Placental pericyte (primary cell): ENCODE results near the gene STAT4. TPM values are rescaled to one million over a fixed set of nuclear protein-coding genes. Genes with fewer than 3 reads are reported as not detected.

ENCODE experiments used
- small RNA-seq: library from RNA; depleted of rRNA; stranded (forward); fragments of <200 nt; gene quantifications from one replicate; pipeline ENCODE3, GENCODE V24; 2012; ENCODE audit warnings: low replicate concordance
- total RNA-seq: library from RNA; depleted of rRNA; stranded (reverse); fragments of >200 nt; gene quantifications from 2 replicates; pipeline ENCODE4 v1.2.3, GENCODE V29; 2012

Gene STAT4
- 1.1 and 2.1 TPM in 2 replicates for total RNA-seq

GRCh38 chr2:191150600-191151330 lies at the start of gene STAT4:
Gene STAT4 (minus strand): TSS chr2:191150994. CDS start chr2:191148203, 2,791 bp downstream.

GRCh38 chr2:191013932-191014652 lies 136.7 kb downstream of the STAT4 start, which contains the start of gene STAT1:
Gene STAT1 (minus strand): TSS chr2:191014171. CDS start chr2:191010003, 4,168 bp downstream.

Small RNA genes lying within 50 kb of the gene (small RNA-seq; reads per million reads assigned to genes)
- gene RNU6-959P, result 0.59 reads per million, percentile 24 among the genes with 10 or more reads in this experiment

Other genes starting within 250 kb of the STAT4 start
- gene STAT1, start 136.8 kb downstream of the STAT4 start, total RNA-seq, result 94.9 and 156 TPM in 2 replicates
- 102 and 143 TPM in 2 replicates for gene MYO1B, start 94.4 kb upstream of the STAT4 start, total RNA-seq